GM19395 (cell line): Measurements from ENCODE around the gene GPRIN1.
A peak's percentile ranks its signal among the peaks of the same experiment; 100 is the strongest.

ENCODE experiments used
- ATAC-seq: cut with Tn5 transposase; IDR thresholded peaks from one replicate; pipeline ENCODE4 v1.9.1; 2021; ENCODE audit warnings: mild to moderate bottlenecking, moderate library complexity; ENCODE audit not compliant: unreplicated experiment

The GPRIN1 gene

GRCh38 chr5:176609724-176610434, at the start of gene GPRIN1:
Gene GPRIN1, minus strand, starts transcription at chr5:176610156. Its CDS starts 10,322 bp downstream, at chr5:176599834.
- ATAC-seq = peak; percentile 64

GRCh38 chr5:176659512-176659839, 49.5 kb upstream of the GPRIN1 start:
- no peak for ATAC-seq

- ATAC-seq = peak; percentile 53
Measured at GRCh38 chr5:176658817-176659511, 49.0 kb upstream of the GPRIN1 start.

GRCh38 chr5:176658007-176658599, 48.1 kb upstream of the GPRIN1 start:
- ATAC-seq = peak; percentile 42

- no peak for ATAC-seq
Measured at GRCh38 chr5:176656467-176656990, 46.6 kb upstream of the GPRIN1 start.

GRCh38 chr5:176654856-176655255, 44.9 kb upstream of the GPRIN1 start:
- no peak for ATAC-seq

GRCh38 chr5:176653401-176654385, 43.7 kb upstream of the GPRIN1 start:
- ATAC-seq = no peak

GRCh38 chr5:176652136-176652535, 42.2 kb upstream of the GPRIN1 start:
- no peak for ATAC-seq

GRCh38 chr5:176651472-176651980, 41.6 kb upstream of the GPRIN1 start:
- ATAC-seq = no peak

- no peak for ATAC-seq
Measured at GRCh38 chr5:176650354-176650884, 40.5 kb upstream of the GPRIN1 start.

- ATAC-seq = no peak
Measured at GRCh38 chr5:176648474-176649194, 38.7 kb upstream of the GPRIN1 start.

- no peak for ATAC-seq
Measured at GRCh38 chr5:176647843-176648473, 38.0 kb upstream of the GPRIN1 start.

GRCh38 chr5:176647030-176647842, 37.3 kb upstream of the GPRIN1 start, which contains the start of gene TSPAN17:
Gene TSPAN17, plus strand, starts transcription at chr5:176647484. Its CDS starts 132 bp downstream, at chr5:176647616.
- peak; percentile 94 for ATAC-seq

GRCh38 chr5:176646707-176647029, 36.7 kb upstream of the GPRIN1 start:
- ATAC-seq = peak; percentile 32

- no peak for ATAC-seq
Measured at GRCh38 chr5:176646049-176646706, 36.2 kb upstream of the GPRIN1 start.

GRCh38 chr5:176644878-176645670, 35.1 kb upstream of the GPRIN1 start:
- ATAC-seq = no peak

- ATAC-seq = no peak
Measured at GRCh38 chr5:176644294-176644693, 34.3 kb upstream of the GPRIN1 start.
